A172 (cell line): ENCODE measurements around the gene PLXDC2. TPM values are rescaled to one million over a fixed set of nuclear protein-coding genes. Genes with fewer than 3 reads are reported as not detected.

Source experiments
- DNase-seq: peaks from one replicate; pipeline ENCODE4 v3.0.0-alpha.2; 2015; ENCODE audit warnings: low spot score
- total RNA-seq: library from RNA; depleted of rRNA; stranded (reverse); fragments of >200 nt; shearing (Covaris generic); gene quantifications from 2 replicates; pipeline ENCODE4 v1.2.3, GENCODE V29; 2014

The PLXDC2 gene
- total RNA-seq, 1 experiment from 2014 or later: 7.0 TPM

DNA sequence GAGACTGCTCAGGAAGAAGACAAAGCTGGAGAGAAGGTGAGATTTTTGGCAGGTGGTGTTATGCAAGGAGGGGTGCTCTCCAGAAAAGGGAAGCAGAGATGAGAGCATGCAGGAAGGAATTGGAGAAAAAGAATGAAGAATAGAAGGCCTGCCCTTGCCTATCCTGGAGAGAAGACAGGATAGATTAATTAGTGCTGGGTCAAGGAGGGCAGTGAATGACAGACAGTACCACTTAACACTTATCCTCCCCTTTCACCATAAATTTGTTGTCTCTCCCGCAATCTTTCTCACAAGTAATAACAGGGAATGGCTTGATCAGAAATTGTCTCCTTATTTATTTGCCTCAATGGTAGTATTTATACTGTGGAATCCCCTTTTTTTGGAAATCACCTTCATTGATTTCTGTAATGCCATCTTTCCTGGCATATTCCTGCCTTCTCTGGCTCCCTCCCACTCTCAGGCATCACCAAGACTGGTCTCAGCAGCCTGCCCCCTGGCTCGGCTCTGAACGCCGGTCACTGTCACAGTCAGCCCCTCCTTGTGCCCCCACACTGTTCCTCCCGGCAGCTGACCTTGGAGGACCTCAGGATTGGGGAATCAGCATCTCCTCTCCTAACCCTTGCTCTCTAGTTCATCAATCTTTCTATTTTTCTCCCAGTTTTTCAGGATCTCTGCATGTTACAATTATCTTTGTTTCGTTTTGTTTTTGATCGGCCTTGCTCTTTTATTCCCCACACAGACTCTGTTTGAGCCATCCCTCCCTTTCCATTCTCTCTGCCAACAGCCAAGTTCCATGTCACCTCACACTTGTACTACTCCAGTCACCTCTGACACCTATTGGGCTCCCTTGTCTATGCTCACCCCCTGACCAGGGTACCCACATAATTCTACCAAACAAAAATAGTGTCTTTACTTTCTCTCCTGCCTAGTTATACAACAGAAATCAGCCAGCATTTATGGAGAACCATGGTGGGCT, 294.2 kb downstream of the PLXDC2 start:
- no peak for DNase-seq

DNA sequence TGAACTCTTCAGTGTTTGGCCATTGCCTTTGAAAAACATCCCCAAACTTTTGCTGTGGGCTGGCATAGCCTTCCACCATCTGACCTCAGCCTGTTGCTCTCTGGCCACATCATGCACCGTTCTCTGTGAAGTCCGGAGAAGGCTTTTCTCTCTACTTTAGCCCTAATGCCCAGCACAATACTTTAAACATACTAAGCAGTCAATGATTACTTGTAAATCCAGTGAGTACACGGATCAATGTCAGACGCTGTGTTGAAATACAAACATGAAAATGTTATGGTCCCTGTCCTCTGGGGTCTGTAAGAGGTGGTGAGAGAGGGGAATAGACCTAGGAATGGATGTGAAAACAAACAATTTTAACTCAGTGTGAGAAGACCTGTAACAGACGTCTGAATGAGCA, 297.9 kb downstream of the PLXDC2 start:
- DNase-seq: no peak

DNA sequence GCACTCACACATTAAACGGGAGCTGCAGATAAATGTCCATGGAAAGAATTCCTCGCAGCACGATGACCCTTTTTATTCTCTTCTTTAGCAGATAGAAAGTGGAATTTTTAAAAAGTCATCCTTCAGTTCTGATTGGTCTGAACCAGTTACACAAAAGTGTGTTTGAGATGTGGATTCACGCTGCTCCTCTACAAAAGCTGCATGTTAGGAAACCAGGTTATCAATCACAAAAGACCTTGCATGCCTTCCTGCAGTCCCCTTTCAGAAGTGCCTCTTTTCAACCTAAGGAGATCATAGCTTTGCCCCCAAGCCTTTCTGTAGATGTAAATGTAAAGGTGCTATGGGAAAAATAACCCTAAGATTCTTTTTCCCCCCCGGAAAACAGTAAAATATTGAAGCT, 299.7 kb downstream of the PLXDC2 start:
- DNase-seq: no peak

DNA sequence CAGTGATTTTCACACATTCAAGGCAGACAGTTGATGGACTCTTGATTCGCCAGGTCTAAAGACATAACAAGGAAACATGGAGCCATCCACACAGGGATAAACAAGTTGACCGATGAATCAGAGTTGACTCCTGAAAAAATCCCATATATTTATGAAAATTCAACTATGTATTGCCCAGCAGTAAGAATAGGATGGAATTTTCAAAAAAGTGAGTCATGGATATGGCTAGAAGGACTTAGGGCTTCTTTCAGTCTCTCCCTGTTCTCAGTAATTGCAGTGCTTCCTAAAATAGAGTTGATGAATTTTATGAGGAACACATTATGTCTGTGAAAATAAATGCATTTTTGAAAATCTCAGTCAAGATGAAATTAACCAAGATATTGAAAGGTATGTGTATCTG, 301.2 kb downstream of the PLXDC2 start:
- no peak for DNase-seq

DNA sequence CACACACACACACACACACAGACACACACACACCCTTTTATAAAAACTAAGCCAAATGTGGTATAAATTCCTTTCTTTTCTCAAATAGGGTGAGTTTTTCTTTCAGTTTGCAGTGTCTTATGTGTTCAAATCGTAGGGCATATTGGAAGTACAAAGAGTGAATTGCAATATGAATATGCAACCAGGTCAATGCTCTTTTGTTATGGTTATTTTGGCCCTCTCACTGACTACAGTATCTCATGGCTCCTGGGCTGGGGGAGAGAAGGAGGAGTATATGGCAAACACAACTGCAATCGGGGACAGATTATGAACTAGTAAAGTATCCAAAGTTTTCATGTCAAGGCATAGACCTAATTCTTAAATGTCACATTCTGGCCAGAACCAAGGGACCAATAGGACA, 301.9 kb downstream of the PLXDC2 start:
- DNase-seq: no peak

DNA sequence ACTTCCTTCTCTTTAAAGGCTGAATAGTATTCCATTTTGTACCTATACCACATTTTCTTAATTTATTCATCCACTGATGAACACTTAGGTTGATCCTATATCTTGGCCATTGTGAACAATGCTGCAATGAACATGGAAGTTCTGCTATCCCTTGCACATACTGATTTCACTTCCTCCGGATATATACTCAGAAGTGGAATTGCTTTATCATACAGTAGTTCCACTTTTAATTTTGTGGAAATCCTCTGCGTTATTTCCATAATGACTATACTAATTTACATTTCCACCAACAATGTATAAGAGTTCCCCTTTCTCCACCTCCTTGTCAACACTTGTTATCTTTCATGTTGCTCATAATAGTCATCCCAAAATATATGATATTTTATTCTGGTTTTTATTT, 312.6 kb downstream of the PLXDC2 start:
- no peak for DNase-seq

DNA sequence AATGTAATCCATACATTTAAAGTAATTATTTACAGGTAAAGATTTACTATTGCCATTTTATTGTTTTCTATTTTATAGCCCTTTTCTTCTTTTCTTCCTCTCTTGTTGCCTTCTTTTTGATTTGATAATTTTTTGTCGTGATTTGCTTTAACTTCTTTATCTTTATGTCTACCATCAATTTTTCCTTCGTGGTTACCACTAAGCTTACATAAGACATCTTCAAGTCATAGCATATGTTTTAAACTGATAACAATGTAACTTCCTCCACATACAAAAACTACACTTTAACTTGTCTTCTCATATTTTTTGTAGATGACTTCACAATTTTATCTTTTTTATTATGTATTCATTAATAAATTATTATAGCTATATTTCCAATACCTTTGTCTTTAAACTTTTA, 316.6 kb downstream of the PLXDC2 start:
- DNase-seq: no peak

DNA sequence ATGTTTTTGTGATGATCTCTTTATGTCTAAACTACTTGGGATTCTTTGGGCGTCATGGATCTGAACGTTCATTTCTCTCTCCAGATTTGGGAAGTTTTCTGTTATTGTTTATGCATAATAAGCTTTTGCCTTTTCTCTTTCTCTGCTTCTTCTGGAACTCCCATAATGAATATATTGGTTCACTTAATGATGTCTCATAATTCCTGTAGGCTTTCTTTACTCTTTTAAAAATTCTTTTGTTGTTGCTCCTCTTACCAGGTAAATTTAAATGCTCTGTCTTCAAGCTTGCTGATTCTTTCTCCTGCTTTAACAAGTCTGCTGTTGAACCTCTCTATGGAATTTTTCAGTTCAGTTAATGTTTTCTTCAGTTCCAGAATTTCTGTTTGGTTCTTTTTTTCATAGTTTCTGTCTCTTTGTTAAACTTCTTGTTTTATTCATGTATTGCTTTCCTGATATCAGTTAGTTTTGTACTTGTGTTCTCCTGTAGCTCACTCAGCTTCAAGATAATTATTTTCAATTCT, 317.5 kb downstream of the PLXDC2 start:
- DNase-seq: no peak

DNA sequence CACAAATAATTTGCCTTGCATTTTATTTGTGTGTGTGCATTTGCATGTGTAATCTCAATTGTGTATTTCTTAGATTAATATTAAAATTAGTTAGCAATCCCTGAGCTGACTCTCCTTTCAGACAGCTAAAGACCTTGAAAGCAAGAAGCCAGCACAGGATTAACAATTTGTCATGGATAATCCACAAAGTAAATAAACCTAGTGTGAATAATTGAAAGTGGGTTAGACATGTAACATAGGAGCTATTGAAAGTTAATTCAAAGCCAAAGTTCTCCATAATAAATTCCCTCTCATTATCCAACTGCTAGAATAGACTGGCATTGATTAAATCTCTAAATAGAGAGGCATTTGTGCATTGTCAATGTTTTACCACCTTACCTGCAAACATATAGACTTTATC, 326.1 kb downstream of the PLXDC2 start:
- no peak for DNase-seq

DNA sequence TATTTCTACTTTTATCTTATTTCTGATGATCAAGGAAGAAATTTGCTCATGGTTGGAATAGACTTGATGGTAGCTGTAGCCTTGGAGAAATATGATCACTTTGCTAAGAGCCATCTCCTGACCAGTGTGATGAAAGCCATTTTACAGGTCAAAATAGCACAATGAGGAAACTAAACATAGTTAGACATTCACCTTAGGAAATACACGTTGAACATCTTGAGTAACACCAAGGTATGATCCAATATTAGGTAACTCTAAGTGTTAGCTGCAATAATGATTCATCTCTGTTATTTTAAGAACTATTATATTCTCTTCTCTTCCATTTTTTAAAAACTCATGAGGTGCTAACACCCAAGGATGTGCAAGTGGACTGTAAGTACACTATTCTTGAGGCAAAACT, 328.0 kb downstream of the PLXDC2 start:
- DNase-seq: no peak

DNA sequence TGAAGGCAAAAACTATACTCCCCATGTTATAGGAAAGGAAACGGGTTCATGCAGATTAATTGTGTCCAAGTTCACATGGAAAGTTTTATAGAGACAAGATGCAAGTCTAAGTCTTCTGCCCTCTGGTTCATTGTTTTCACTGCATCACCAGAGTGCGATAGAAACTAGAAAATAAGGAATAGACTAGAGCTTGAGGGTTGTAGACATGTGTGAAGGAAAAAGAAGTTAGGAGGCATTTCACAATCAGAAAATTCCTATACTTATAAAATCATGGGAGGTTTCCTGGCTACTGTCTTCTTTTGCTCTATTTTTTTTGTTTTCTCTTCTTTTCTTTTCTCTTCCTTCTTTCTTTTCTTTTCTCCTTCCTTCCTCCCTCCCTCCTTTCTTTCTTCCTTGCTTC, 329.8 kb downstream of the PLXDC2 start:
- DNase-seq: no peak

DNA sequence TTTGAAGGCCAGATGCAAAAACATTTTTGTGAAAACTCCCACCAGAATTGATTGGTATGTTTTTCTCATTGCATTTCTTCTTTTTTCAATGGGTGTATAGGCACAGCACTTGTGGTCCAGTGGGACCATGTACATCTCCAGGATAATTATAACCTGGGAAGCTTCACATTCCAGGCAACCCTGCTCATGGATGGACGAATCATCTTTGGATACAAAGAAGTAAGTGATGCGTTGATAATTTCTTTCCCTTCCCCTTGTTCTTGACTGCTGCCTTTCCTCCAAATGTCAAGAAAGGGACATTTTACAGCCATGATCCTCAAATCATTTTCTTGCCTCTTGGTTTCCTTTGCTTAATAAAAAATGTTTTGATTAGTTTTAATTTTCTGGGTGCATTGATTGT, 331.5 kb downstream of the PLXDC2 start:
- peak; percentile 1 for DNase-seq

DNA sequence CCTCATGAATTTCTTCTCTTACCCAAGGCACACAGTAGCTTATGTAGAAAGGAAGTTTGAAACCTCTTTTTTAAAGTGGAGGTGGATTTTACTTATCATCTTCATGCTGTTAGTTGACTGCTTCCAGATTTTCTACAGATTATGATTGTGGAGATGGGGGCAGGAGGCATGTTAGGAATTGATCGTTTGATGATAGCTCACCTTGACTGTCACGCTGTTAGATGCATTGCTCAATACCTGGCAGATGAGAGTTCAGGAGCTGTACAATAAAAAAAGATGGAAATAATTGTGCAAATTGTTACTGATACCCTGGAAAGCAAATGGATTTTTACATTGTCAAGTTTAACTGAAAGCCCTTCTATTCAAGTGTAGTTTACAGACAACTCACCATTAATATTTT, 340.3 kb downstream of the PLXDC2 start:
- no peak for DNase-seq

DNA sequence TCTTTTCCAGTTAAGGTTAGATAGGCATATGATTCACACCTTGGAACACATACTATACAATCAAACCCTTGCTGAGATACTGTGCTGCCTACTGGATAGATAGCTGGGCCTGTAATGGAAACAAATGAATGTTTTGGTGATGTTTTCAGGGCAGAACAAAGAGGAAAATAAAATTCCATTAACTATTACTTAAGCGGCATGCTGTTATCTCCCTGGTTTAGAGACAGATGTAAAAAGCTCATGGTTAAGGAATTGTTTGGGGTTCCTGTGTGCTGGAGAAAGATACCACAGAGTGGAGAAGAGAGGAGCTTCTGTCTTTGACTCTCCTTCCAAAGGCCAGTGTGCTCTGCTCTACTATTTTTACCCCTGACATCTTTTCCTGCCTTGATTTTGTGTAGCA, 341.1 kb downstream of the PLXDC2 start:
- DNase-seq: no peak

DNA sequence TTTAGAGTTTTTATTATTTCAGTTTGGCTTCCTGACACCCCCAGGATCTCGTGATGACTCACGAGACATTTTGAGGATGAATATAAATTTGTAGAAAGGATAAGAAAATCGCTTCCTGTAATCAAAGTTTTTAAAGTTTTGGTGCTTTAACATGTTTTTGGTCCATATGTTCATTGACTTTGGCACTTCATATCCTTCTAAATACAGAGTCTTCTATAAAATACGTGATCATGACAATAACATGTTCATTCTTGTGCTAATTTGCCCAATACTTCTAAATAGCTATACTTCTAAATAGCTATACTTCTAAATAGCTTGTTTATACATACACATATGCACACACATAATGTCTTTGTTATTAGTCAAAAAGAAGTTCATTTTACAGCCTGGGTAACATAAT, 341.9 kb downstream of the PLXDC2 start:
- DNase-seq: no peak

DNA sequence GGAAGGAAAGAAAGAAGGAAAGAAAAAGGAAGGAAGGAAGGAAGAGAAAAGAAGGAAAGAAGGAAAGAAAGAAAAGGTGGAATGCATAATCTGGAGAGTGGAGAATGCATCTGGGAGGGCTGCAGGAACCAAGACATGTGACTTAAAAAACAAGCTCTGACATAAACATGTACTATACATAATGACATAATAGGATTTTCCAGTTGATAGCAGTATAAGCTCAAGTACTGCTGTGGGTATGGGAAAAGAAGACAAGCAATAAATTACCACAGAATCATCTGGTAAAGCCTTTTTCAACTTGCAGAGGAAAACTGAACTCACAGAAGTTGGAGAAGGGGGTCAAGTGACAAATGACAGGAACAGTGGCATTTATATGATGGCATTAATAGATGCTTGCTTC, 345.9 kb downstream of the PLXDC2 start:
- DNase-seq: no peak

DNA sequence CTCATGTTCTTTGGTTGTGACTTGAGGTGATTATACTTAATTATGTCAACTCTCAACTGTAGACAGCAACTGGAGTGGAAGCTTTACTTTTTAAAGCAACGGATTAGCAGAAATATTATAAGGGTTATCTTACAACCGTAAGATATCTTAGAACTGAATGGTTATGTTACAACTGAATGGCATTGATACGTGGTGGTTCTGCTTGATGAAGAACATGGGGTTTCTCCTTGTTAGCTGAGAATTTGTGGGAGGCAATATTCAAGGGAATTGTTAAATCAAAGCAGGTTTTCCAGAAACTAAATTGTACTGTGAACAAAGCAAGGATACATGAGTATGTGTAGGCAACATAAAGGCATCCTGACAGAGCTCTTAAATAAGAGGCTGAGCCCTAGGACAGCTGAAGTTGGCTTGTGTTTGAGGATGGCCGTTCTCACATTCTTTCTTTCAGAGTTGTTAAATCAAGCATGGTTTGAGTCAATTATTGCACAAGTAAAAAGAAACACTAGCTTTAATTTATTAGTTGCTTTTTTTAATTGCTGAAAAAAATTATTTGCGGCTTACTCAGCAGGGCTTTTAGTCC, 350.0 kb downstream of the PLXDC2 start:
- no peak for DNase-seq

DNA sequence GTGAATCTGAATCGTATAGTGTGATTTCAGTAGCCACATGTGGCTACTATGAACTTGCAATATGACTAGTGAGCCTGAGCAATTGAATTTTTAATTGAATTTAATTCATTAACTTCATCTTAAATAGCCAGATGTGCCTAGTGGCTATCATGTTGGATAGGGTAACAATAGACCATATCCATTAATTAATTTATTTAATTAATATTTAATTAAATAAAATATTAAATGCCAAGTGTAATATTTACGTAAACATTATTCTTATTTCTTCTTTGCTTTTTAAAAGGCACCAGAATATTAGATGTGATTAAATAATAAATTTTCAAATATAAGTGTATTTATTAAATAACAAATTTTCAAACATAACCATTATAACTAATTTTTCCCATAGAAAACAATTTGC, 354.4 kb downstream of the PLXDC2 start:
- DNase-seq: no peak

DNA sequence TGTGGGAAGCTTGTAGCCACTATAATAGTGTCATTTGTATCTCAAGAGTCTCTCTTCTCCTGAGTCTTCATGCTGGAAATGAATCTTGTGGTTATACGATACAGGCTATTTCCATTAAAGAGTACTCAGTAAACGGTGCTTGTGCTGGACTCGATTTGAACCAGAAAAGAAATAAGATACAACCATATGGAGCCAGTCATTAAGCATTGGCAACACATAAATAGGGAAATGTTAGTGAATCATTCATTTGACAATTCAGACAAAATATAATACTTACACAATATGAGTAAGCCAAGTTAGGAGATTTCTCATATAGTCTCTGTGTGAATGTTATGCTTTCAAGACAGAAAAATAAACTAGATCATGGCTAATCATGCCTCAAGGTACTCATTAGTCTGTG, 356.8 kb downstream of the PLXDC2 start:
- DNase-seq: no peak

DNA sequence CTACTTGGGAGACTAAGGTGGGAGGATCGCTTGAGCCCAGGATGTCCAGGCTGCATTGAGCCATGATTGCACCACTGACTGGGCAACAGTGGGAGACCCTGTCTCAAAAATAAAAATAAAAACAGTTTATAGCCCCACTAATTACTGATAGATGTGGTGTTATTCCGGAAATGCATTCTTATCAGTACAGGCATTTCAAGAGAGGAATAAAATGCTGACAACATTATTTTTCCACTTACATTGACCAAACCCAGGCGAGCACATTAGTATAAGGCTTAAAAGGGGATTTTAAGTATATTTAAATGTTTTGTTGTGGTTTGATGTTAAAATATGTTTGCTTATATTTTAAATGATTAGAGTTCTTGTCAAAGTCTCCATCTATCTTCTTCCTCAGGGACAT, 359.5 kb downstream of the PLXDC2 start:
- DNase-seq: no peak

DNA sequence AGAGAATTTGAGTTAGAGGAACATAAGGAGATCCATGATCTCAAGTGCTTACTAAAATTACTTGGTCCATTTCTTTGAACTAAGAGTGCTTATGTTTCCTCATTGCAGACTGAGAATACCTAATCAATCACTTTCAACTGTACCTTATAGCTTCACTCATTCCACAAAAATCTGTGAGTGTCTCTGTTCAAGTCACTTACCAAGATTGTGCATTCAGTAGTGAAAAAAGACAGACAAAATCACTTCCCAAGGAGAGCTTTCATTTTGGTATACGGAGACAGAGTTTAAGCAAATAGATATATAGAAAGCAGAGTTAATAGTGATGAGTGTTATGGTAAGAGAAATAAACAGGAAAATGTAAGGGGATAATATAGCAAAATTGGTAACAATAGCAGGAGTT, 364.5 kb downstream of the PLXDC2 start:
- DNase-seq: no peak

DNA sequence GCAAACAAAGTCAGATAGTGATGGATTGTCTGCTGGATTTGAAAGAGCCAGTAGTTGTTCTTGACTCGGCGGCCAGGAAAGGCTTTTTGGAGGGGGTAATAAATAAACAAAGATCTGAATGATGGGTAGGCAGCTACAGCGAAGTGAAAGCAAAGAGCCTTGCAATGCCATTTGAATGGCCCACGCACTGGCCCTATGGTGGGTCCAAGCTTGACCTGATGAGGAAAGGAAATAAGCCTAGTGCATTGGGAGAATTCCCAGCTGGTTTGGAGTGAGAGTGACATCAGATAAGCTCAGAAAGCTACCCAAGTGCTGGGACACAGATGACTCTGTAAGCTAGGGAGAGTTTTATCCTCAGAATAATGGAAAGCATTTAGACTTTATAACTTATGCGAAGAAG, 365.2 kb downstream of the PLXDC2 start:
- no peak for DNase-seq

DNA sequence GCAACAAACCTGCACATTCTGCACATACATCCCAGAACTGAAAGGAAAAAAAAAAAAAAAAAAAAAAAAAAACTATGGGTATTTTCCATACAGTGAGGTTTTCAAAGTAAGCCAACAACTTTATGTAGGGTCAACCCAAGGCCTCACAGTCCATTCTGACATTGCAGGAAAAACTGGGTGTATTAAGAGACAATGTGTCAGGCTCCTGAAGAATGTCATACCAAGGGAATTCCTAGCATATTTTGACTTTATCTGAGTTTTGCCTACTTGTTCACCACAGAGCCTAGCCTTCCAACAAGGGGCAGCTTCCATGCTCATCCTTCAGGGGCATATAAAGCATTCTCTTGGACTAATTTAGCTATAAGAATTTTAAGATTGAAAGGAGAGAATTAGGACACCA, 368.9 kb downstream of the PLXDC2 start:
- peak; percentile 65 for DNase-seq
